ENCODE data around the gene IL4R. TPM values are rescaled to one million over a fixed set of nuclear protein-coding genes. Genes with fewer than 3 reads are reported as not detected.
A peak's percentile ranks its signal among the peaks of the same experiment; 100 is the strongest.

IL4R gene
- total RNA-seq, 1 donor from 2014 or later: 143 TPM

- TF ChIP-seq, protein P1, sequence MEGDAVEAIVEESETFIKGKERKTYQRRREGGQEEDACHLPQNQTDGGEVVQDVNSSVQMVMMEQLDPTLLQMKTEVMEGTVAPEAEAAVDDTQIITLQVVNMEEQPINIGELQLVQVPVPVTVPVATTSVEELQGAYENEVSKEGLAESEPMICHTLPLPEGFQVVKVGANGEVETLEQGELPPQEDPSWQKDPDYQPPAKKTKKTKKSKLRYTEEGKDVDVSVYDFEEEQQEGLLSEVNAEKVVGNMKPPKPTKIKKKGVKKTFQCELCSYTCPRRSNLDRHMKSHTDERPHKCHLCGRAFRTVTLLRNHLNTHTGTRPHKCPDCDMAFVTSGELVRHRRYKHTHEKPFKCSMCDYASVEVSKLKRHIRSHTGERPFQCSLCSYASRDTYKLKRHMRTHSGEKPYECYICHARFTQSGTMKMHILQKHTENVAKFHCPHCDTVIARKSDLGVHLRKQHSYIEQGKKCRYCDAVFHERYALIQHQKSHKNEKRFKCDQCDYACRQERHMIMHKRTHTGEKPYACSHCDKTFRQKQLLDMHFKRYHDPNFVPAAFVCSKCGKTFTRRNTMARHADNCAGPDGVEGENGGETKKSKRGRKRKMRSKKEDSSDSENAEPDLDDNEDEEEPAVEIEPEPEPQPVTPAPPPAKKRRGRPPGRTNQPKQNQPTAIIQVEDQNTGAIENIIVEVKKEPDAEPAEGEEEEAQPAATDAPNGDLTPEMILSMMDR (IDR thresholded peaks at IDR 0.05): no peak
- no peak overlapping the region for H3K4me3 ChIP-seq
- H3K4me1 ChIP-seq: peaks cover 37% of the 10 kb centered on the region
- no peaks in the 10 kb centered on the region for H3K36me3 ChIP-seq
- intact Hi-C loops (cut with DNase I): no loop called here
- no peak overlapping the region for H3K27ac ChIP-seq
- no peaks in the 10 kb centered on the region for H3K9me3 ChIP-seq
- ATAC-seq: no peak
- no peak for DNase-seq
- H3K27me3 ChIP-seq (ENCODE audit: low read depth): no peaks in the 10 kb centered on the region
Observed at GRCh38 chr16:27398894-27399853, 85.4 kb downstream of the IL4R start.

DNA sequence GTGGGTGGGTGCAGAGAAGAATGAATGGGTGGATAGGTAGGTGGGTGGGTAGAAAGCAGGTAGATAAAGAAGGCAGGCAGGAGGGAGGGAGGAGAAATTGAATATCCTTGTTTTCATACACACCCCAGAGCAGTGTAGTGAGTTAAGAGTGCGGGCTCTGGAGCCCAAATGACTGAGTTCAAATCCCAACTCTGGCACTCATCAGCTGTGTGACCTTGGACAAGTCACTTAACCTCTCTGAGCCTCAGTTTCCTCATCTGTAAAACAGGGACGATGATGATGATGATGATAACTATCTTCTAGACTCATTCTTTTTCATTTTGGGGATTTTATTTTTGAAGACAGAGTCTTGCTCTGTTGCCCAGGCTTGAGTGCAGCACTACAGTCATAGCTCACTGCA lies 86.2 kb downstream of the IL4R start:
- peaks cover 37% of the 10 kb centered on the region for H3K4me1 ChIP-seq
- TF ChIP-seq, protein P1 (IDR thresholded peaks at IDR 0.05): no peak
- H3K36me3 ChIP-seq: no peaks in the 10 kb centered on the region
- intact Hi-C loops (cut with DNase I): no loop called here
- no peak overlapping the region for H3K4me3 ChIP-seq
- no peak overlapping the region for H3K27ac ChIP-seq
- no peaks in the 10 kb centered on the region for H3K9me3 ChIP-seq
- H3K27me3 ChIP-seq (ENCODE audit: low read depth): no peaks in the 10 kb centered on the region
- DNase-seq (no peak), ATAC-seq (no peak)

DNA sequence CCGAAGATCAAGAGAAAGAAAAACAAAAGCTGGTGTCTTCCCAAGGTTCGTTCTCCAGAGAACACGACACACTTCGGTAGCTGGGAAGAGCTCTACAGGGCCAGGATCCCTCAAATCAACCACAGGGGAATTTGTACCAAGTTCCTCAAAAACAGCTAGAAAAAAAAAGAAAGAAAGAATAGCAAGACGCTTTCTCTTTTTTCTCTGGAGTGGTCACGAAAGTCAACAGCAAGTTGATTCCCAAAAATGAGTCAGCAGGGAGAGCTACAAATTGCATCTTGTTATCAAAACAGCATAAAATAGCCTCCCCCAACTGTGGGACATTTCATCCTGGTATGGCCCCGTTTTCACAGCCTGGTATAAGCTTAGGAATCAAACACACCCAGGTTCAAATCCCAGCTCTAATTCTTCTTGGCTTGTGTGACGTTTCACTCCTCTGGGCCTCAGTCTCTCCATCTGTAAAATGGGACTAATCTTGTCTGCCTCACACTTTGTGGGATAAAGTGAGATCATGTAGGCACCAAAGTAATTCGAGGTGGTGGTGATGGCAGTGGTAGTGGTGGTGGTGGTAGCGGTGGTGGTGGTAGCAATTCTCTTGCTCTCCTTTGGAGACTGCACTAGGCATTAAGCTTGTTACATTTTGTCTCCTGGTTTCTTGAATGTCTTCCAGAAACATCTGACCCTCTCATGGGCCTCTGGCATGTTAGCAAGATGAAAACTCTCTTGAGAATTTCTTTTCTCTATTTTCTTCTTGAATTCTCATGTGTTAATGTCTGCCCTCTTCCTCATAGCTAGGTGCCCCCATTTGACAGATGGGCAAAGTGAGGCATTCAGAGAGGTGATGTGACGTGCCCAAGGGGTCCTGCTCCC lies 87.2 kb downstream of the IL4R start:
- Histone ChIP-seq H3K4me1 (peaks cover 44% of the 10 kb centered on the region), H3K27me3 (ENCODE audit: low read depth) (no peaks in the 10 kb centered on the region), H3K27ac (peak overlapping the region; percentile 71), H3K36me3 (no peaks in the 10 kb centered on the region), H3K9me3 (no peaks in the 10 kb centered on the region), H3K4me3 (no peak overlapping the region)
- TF ChIP-seq, protein P1 (IDR thresholded peaks at IDR 0.05): no peak
- no peak for DNase-seq
- no peak for ATAC-seq
- intact Hi-C loops (cut with DNase I): no loop called here

- Histone ChIP-seq H3K27ac (peak within 1 kb of the TSS; percentile 71), H3K9me3 (no peaks in the 10 kb centered on the region), H3K36me3 (no peaks in the 10 kb centered on the region), H3K4me1 (peaks cover 45% of the 10 kb centered on the region), H3K27me3 (ENCODE audit: low read depth) (no peaks in the 10 kb centered on the region), H3K4me3 (peak within 1 kb of the TSS; percentile 48)
- DNase-seq: peak; percentile 82
- intact Hi-C loops (cut with DNase I): no loop called here
- TF ChIP-seq, protein P1 (IDR thresholded peaks at IDR 0.05): no peak
- ATAC-seq: peak; percentile 80 to 90
Observed at GRCh38 chr16:27401768-27402568, 88.2 kb downstream of the IL4R start, which contains the start of gene IL21R. TSS of gene IL21R (plus strand) at chr16:27402174. CDS start at chr16:27430072, 27,898 bp downstream.

GRCh38 chr16:27402569-27402963 lies 88.8 kb downstream of the IL4R start:
- H3K27me3 ChIP-seq (ENCODE audit: low read depth): no peaks in the 10 kb centered on the region
- H3K9me3 ChIP-seq: no peaks in the 10 kb centered on the region
- peak overlapping the region; percentile 48 for H3K4me3 ChIP-seq
- intact Hi-C loops (cut with DNase I): no loop called here
- H3K36me3 ChIP-seq: no peaks in the 10 kb centered on the region
- peak overlapping the region; percentile 71 for H3K27ac ChIP-seq
- ATAC-seq (no peak), DNase-seq (no peak)
- H3K4me1 ChIP-seq: peaks cover 45% of the 10 kb centered on the region
- TF ChIP-seq, protein P1 (IDR thresholded peaks at IDR 0.05): no peak

All from lower lobe of right lung (tissue), 2 donors.